GM12878 (cell line): ENCODE data around the gene DPM1.

Experiments
- CTCF ChIP-seq, 3 experiments: IDR thresholded peaks in 2 of 3; conservative IDR thresholded peaks in 1 of 3; 2 replicates each; pipeline ENCODE4 v1.5.1; 2011; ENCODE audit warnings: low read depth in 3 of 3, low read length in 3 of 3, mild to moderate bottlenecking in 3 of 3, control low read depth in 2 of 3, moderate library complexity in 2 of 3, inconsistent platforms in 1 of 3, mixed read lengths in 1 of 3; ENCODE audit not compliant: control insufficient read depth in 2 of 3, insufficient read depth in 1 of 3; ENCODE audit errors: extremely low read depth in 1 of 3
- HCFC1 ChIP-seq: fragments of 150-350 bp; IDR thresholded peaks from 2 replicates; pipeline ENCODE4 v1.6.1; 2014; ENCODE audit warnings: low read length
- HDAC2 ChIP-seq: fragments of 200-600 bp; sonication (generic); IDR thresholded peaks from 2 replicates; pipeline ENCODE4 v1.6.1; 2017
- NR2C1 ChIP-seq: fragments of 450-650 bp; IDR thresholded peaks from 2 replicates; pipeline ENCODE4 v1.6.1; 2017; ENCODE audit warnings: antibody characterized with exemption, mild to moderate bottlenecking, moderate library complexity
- ZBTB4 ChIP-seq: fragments of 450-650 bp; formaldehyde crosslinking; IDR thresholded peaks from 2 replicates; pipeline ENCODE4 v1.4.0; 2022; ENCODE audit warnings: mild to moderate bottlenecking, moderate library complexity

GRCh38 chr20:50911716-50912115 is 46.6 kb downstream of the DPM1 start:
- TF ChIP-seq ZBTB4 (CRISPR knock-in tag) (no peak), HDAC2 (no peak), CTCF (IDR thresholded peaks at IDR 0.05 in 2 of 3, conservative IDR thresholded peaks at IDR 0.05 in 1 of 3; ENCODE audit: control insufficient read depth in 2 of 3, extremely low read depth in 1 of 3, insufficient read depth in 1 of 3, low read depth in 3 of 3, low read length in 3 of 3) (no peak), NR2C1 (no peak), HCFC1 (no peak)
